Gastrocnemius medialis (tissue), 4 donors: ENCODE data around the gene TBL1XR1.

ENCODE experiments used
- CTCF ChIP-seq, 5 experiments: fragments of 450-650 bp in 3 of 5; fragments of 200-600 bp in 2 of 5; sonication (generic) in 2 of 5; IDR thresholded peaks in 4 of 5; conservative IDR thresholded peaks in 1 of 5; 1 replicate in 4 of 5; 2 replicates in 1 of 5; pipeline ENCODE4 v1.5.1; 2016 to 2019; ENCODE audit warnings: antibody characterized with exemption in 5 of 5, mild to moderate bottlenecking in 3 of 5, moderate library complexity in 3 of 5
- POLR2A ChIP-seq, 2 donors: fragments of 450-650 bp; IDR thresholded peaks; one replicate each; pipeline ENCODE4 v1.6.1; 2017; ENCODE audit warnings: antibody characterized with exemption in 2 of 2, mild to moderate bottlenecking in 2 of 2, moderate library complexity in 2 of 2

- TF ChIP-seq CTCF (IDR thresholded peaks at IDR 0.05 in 4 of 5, conservative IDR thresholded peaks at IDR 0.05 in 1 of 5), result no peak
- TF ChIP-seq POLR2A (IDR thresholded peaks at IDR 0.05), result no peak
These were observed 60.5 kb downstream of the TBL1XR1 start for GRCh38 chr3:177136741-177137140.
